ENCODE measurements around the gene GTF3A.

Gene GTF3A

GRCh38 chr13:27424246-27425157, at the start of gene GTF3A:
Gene GTF3A (plus strand): TSS chr13:27424619.
- Histone ChIP-seq H3K4me1 (ENCODE audit: control insufficient read depth in 1 of 2, insufficient read depth in 2 of 2, low read length in 2 of 2) (peaks cover 14 to 27% of the 10 kb centered on the region in 2 donors), H3K4me3 (ENCODE audit: low read depth in 1 of 2, low read length in 2 of 2) (peak within 1 kb of the TSS; percentile 83 to 87), H3K9me3 (ENCODE audit: control insufficient read depth in 1 of 2, low read length in 2 of 2) (no peaks in the 10 kb centered on the region), H3K27ac (ENCODE audit: low read length) (peak within 1 kb of the TSS; percentile 88), H3K27me3 (ENCODE audit: low read depth, low read length) (no peaks in the 10 kb centered on the region), H3K36me3 (ENCODE audit: control insufficient read depth in 1 of 2, insufficient read depth in 2 of 2, low read length in 2 of 2) (peaks cover 9 to 15% of the 10 kb centered on the region in 2 donors)

GRCh38 chr13:27374650-27375049, 49.8 kb upstream of the GTF3A start:
- peaks cover 0 to 7% of the 10 kb centered on the region in 2 donors for H3K4me1 ChIP-seq (ENCODE audit: control insufficient read depth in 1 of 2, insufficient read depth in 2 of 2, low read length in 2 of 2)
- H3K27ac ChIP-seq (ENCODE audit: low read length) = no peak overlapping the region
- H3K9me3 ChIP-seq (ENCODE audit: control insufficient read depth in 1 of 2, low read length in 2 of 2) = no peaks in the 10 kb centered on the region
- no peaks in the 10 kb centered on the region for H3K27me3 ChIP-seq (ENCODE audit: low read depth, low read length)
- H3K4me3 ChIP-seq (ENCODE audit: low read depth in 1 of 2, low read length in 2 of 2) = no peak overlapping the region
- H3K36me3 ChIP-seq (ENCODE audit: control insufficient read depth in 1 of 2, insufficient read depth in 2 of 2, low read length in 2 of 2) = no peaks in the 10 kb centered on the region

GRCh38 chr13:27375686-27376326, 48.6 kb upstream of the GTF3A start:
- Histone ChIP-seq H3K4me3 (ENCODE audit: low read depth in 1 of 2, low read length in 2 of 2) (no peak overlapping the region), H3K4me1 (ENCODE audit: control insufficient read depth in 1 of 2, insufficient read depth in 2 of 2, low read length in 2 of 2) (peaks cover 0 to 7% of the 10 kb centered on the region in 2 donors), H3K36me3 (ENCODE audit: control insufficient read depth in 1 of 2, insufficient read depth in 2 of 2, low read length in 2 of 2) (no peaks in the 10 kb centered on the region), H3K27me3 (ENCODE audit: low read depth, low read length) (no peaks in the 10 kb centered on the region), H3K9me3 (ENCODE audit: control insufficient read depth in 1 of 2, low read length in 2 of 2) (no peaks in the 10 kb centered on the region), H3K27ac (ENCODE audit: low read length) (no peak overlapping the region)

GRCh38 chr13:27379126-27379525, 45.3 kb upstream of the GTF3A start:
- Histone ChIP-seq H3K9me3 (ENCODE audit: control insufficient read depth in 1 of 2, low read length in 2 of 2) (no peaks in the 10 kb centered on the region), H3K36me3 (ENCODE audit: control insufficient read depth in 1 of 2, insufficient read depth in 2 of 2, low read length in 2 of 2) (no peaks in the 10 kb centered on the region), H3K27ac (ENCODE audit: low read length) (no peak overlapping the region), H3K4me3 (ENCODE audit: low read depth in 1 of 2, low read length in 2 of 2) (no peak overlapping the region), H3K4me1 (ENCODE audit: control insufficient read depth in 1 of 2, insufficient read depth in 2 of 2, low read length in 2 of 2) (peaks cover 0 to 7% of the 10 kb centered on the region in 2 donors), H3K27me3 (ENCODE audit: low read depth, low read length) (no peaks in the 10 kb centered on the region)

GRCh38 chr13:27379694-27380641, 44.5 kb upstream of the GTF3A start:
- Histone ChIP-seq H3K27ac (ENCODE audit: low read length) (no peak overlapping the region), H3K36me3 (ENCODE audit: control insufficient read depth in 1 of 2, insufficient read depth in 2 of 2, low read length in 2 of 2) (no peaks in the 10 kb centered on the region), H3K4me1 (ENCODE audit: control insufficient read depth in 1 of 2, insufficient read depth in 2 of 2, low read length in 2 of 2) (peaks cover 0 to 5% of the 10 kb centered on the region in 2 donors), H3K9me3 (ENCODE audit: control insufficient read depth in 1 of 2, low read length in 2 of 2) (no peaks in the 10 kb centered on the region), H3K27me3 (ENCODE audit: low read depth, low read length) (no peaks in the 10 kb centered on the region), H3K4me3 (ENCODE audit: low read depth in 1 of 2, low read length in 2 of 2) (no peak overlapping the region)

- Histone ChIP-seq H3K9me3 (ENCODE audit: control insufficient read depth in 1 of 2, low read length in 2 of 2) (no peaks in the 10 kb centered on the region), H3K4me3 (ENCODE audit: low read depth in 1 of 2, low read length in 2 of 2) (no peak overlapping the region), H3K27me3 (ENCODE audit: low read depth, low read length) (no peaks in the 10 kb centered on the region), H3K36me3 (ENCODE audit: control insufficient read depth in 1 of 2, insufficient read depth in 2 of 2, low read length in 2 of 2) (no peaks in the 10 kb centered on the region), H3K4me1 (ENCODE audit: control insufficient read depth in 1 of 2, insufficient read depth in 2 of 2, low read length in 2 of 2) (no peaks in the 10 kb centered on the region), H3K27ac (ENCODE audit: low read length) (no peak overlapping the region)
Measured at GRCh38 chr13:27381601-27382000, 42.8 kb upstream of the GTF3A start.

GRCh38 chr13:27383104-27383921, 41.1 kb upstream of the GTF3A start:
- Histone ChIP-seq H3K36me3 (ENCODE audit: control insufficient read depth in 1 of 2, insufficient read depth in 2 of 2, low read length in 2 of 2) (no peaks in the 10 kb centered on the region), H3K27ac (ENCODE audit: low read length) (no peak overlapping the region), H3K27me3 (ENCODE audit: low read depth, low read length) (no peaks in the 10 kb centered on the region), H3K4me3 (ENCODE audit: low read depth in 1 of 2, low read length in 2 of 2) (no peak overlapping the region), H3K9me3 (ENCODE audit: control insufficient read depth in 1 of 2, low read length in 2 of 2) (no peaks in the 10 kb centered on the region), H3K4me1 (ENCODE audit: control insufficient read depth in 1 of 2, insufficient read depth in 2 of 2, low read length in 2 of 2) (no peaks in the 10 kb centered on the region)

- Histone ChIP-seq H3K9me3 (ENCODE audit: control insufficient read depth in 1 of 2, low read length in 2 of 2) (no peaks in the 10 kb centered on the region), H3K27me3 (ENCODE audit: low read depth, low read length) (no peaks in the 10 kb centered on the region), H3K4me1 (ENCODE audit: control insufficient read depth in 1 of 2, insufficient read depth in 2 of 2, low read length in 2 of 2) (no peaks in the 10 kb centered on the region)
Measured at GRCh38 chr13:27384285-27384684, 40.1 kb upstream of the GTF3A start.

GRCh38 chr13:27388241-27388640, 36.2 kb upstream of the GTF3A start:
- Histone ChIP-seq H3K9me3 (ENCODE audit: control insufficient read depth in 1 of 2, low read length in 2 of 2) (no peaks in the 10 kb centered on the region), H3K4me1 (ENCODE audit: control insufficient read depth in 1 of 2, insufficient read depth in 2 of 2, low read length in 2 of 2) (no peaks in the 10 kb centered on the region), H3K27me3 (ENCODE audit: low read depth, low read length) (no peaks in the 10 kb centered on the region), H3K4me3 (ENCODE audit: low read depth in 1 of 2, low read length in 2 of 2) (no peak overlapping the region), H3K27ac (ENCODE audit: low read length) (no peak overlapping the region), H3K36me3 (ENCODE audit: control insufficient read depth in 1 of 2, insufficient read depth in 2 of 2, low read length in 2 of 2) (no peaks in the 10 kb centered on the region)

More at GRCh38 chr13:27384285-27384684, 40.1 kb upstream of the GTF3A start:
- Histone ChIP-seq H3K27ac (ENCODE audit: low read length) (no peak overlapping the region), H3K36me3 (ENCODE audit: control insufficient read depth in 1 of 2, insufficient read depth in 2 of 2, low read length in 2 of 2) (no peaks in the 10 kb centered on the region), H3K4me3 (ENCODE audit: low read depth in 1 of 2, low read length in 2 of 2) (no peak overlapping the region)

GRCh38 chr13:27389891-27390290, 34.5 kb upstream of the GTF3A start:
- H3K27me3 ChIP-seq (ENCODE audit: low read depth, low read length) = no peaks in the 10 kb centered on the region
- no peaks in the 10 kb centered on the region for H3K36me3 ChIP-seq (ENCODE audit: control insufficient read depth in 1 of 2, insufficient read depth in 2 of 2, low read length in 2 of 2)
- no peaks in the 10 kb centered on the region for H3K9me3 ChIP-seq (ENCODE audit: control insufficient read depth in 1 of 2, low read length in 2 of 2)
- H3K4me3 ChIP-seq (ENCODE audit: low read depth in 1 of 2, low read length in 2 of 2) = no peak overlapping the region
- H3K4me1 ChIP-seq (ENCODE audit: control insufficient read depth in 1 of 2, insufficient read depth in 2 of 2, low read length in 2 of 2) = no peaks in the 10 kb centered on the region
- H3K27ac ChIP-seq (ENCODE audit: low read length) = no peak overlapping the region

Measured in muscle layer of duodenum (tissue), 2 donors.